ENCODE results near the gene GSKIP. TPM values are rescaled to one million over a fixed set of nuclear protein-coding genes. Genes with fewer than 3 reads are reported as not detected.

GSKIP gene
- total RNA-seq, 4 donors from 2014 or later = 11.0 to 58.3 (median 23.0) TPM

DNA sequence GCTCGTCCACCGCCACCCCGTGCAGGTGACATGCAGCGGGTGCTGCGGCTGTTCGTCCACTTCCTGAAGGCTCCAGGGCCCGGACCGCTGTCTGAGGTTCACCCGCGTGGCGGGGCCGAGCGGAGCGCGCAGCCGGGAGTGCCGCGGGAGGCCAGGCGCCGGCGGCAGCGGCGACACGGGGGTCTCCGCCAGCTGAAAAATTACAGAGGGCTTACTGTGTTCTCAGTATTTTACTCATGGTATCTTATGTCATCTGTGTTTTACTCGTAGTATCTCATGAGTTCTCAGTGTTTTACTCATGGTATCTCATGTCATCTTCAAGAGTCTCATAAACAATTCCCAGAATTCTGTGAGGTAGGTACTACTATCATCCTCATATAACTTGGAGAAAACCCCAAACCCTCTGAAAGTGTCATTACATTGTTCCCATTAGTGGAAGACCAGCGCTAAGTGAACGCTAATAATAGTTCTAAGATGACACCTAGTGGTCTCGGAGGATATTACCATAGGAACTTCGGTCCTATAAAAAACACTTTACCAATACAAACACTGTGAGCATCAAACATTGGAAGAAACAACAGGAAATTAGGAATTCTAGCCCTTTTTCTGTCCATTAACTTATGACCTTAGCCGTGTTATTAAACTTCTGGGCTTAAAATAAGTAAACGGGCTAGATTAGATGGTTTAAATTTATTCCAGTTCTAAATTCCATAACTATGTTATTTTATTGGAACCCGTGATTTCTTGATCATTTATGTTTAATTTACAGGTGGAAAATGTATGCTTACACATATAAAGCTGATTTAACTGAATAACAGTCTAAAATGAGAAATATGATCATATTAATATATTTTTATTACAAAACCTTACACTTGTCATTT lies 61.0 kb downstream of the GSKIP start:
- TF ChIP-seq, protein P1, sequence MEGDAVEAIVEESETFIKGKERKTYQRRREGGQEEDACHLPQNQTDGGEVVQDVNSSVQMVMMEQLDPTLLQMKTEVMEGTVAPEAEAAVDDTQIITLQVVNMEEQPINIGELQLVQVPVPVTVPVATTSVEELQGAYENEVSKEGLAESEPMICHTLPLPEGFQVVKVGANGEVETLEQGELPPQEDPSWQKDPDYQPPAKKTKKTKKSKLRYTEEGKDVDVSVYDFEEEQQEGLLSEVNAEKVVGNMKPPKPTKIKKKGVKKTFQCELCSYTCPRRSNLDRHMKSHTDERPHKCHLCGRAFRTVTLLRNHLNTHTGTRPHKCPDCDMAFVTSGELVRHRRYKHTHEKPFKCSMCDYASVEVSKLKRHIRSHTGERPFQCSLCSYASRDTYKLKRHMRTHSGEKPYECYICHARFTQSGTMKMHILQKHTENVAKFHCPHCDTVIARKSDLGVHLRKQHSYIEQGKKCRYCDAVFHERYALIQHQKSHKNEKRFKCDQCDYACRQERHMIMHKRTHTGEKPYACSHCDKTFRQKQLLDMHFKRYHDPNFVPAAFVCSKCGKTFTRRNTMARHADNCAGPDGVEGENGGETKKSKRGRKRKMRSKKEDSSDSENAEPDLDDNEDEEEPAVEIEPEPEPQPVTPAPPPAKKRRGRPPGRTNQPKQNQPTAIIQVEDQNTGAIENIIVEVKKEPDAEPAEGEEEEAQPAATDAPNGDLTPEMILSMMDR (IDR thresholded peaks at IDR 0.05) = peak; percentile 71 to 84 (median 80)
- no peak for TF ChIP-seq POLR2AphosphoS5 (IDR thresholded peaks at IDR 0.05)
- peak overlapping the region; percentile 13 to 47 for H3K4me3 ChIP-seq
- WGBS, 2 donors (ENCODE audit: low coverage in 1 of 2) = 4 to 10% methylated on average over 8 to 25 of the region's 33 CpGs
- no peaks in the 10 kb centered on the region for H3K9me3 ChIP-seq
- no peak overlapping the region for H3K27ac ChIP-seq
- no peaks in the 10 kb centered on the region for H3K27me3 ChIP-seq
- peaks cover 0 to 10% (median 0%) of the 10 kb centered on the region in 3 donors for H3K4me1 ChIP-seq
- peak; percentile 80 for ATAC-seq
- no peaks in the 10 kb centered on the region for H3K36me3 ChIP-seq

GRCh38 chr14:96434040-96434439 lies 70.7 kb downstream of the GSKIP start:
- H3K27me3 ChIP-seq = peaks cover 18% of the 10 kb centered on the region
- no peak for ATAC-seq
- H3K4me1 ChIP-seq = no peaks in the 10 kb centered on the region
- TF ChIP-seq POLR2A (IDR thresholded peaks at IDR 0.05) (no peak), EP300 (IDR thresholded peaks at IDR 0.05) (no peak), POLR2AphosphoS5 (IDR thresholded peaks at IDR 0.05) (no peak)
- TF ChIP-seq, protein P1 (IDR thresholded peaks at IDR 0.05) = no peak
- WGBS, 2 donors (ENCODE audit: low coverage in 1 of 2) = 83 to 100% methylated on average over 1 to 4 of the region's 4 CpGs
- H3K36me3 ChIP-seq = no peaks in the 10 kb centered on the region
- no peaks in the 10 kb centered on the region for H3K9me3 ChIP-seq
- H3K4me3 ChIP-seq = no peak overlapping the region
- no peak overlapping the region for H3K27ac ChIP-seq

Small RNA genes within 50 kb of the gene (small RNA-seq; reads per million reads assigned to genes)
- 0 reads per million in 4 donors for gene RNU2-33P

Other genes starting within 250 kb of the GSKIP start
- gene BDKRB2, start 158.7 kb upstream of the GSKIP start, total RNA-seq = 10 to 100 TPM in 1 of 4 donors, 1 to 10 TPM in 3; 3.3 to 13.6 (median 8.3) TPM
- gene BDKRB1, start 107.3 kb upstream of the GSKIP start, total RNA-seq = 1 to 10 TPM in 2 of 4 donors, under 1 TPM in 1, not detected in 1; 0.50 to 7.9 (median 1.2) TPM
- gene ATG2B, start 185 bp upstream of the GSKIP start, total RNA-seq = 10 to 100 TPM; 18.9 to 40.5 (median 25.8) TPM
- gene AK7, start 28.6 kb downstream of the GSKIP start, total RNA-seq = 1 to 10 TPM in 2 of 4 donors, under 1 TPM in 1, not detected in 1; 0.94 to 3.8 (median 2.3) TPM
- 100 to 1,000 TPM; 111 to 167 (median 134) TPM for gene PAPOLA, start 138.9 kb downstream of the GSKIP start, total RNA-seq